Endodermal cell (in vitro differentiated cells): ENCODE measurements around the gene MAN1A2. TPM values are rescaled to one million over a fixed set of nuclear protein-coding genes. Genes with fewer than 3 reads are reported as not detected.

Experiments
- DNase-seq: peaks from one replicate; pipeline ENCODE4 v3.0.0-alpha.2; 2017
- H3K27ac ChIP-seq: 2 replicates; pipeline ENCODE4 v1.5.1; 2013; ENCODE audit warnings: mild to moderate bottlenecking, low read depth, low read length, moderate library complexity
- H3K27me3 ChIP-seq: 2 replicates; pipeline ENCODE4 v1.6.1; 2013; ENCODE audit warnings: mild to moderate bottlenecking, low read length, moderate library complexity; ENCODE audit not compliant: insufficient read depth, control insufficient read depth, poor library complexity, severe bottlenecking
- H3K36me3 ChIP-seq: 2 replicates; pipeline ENCODE4 v1.7.0; 2013; ENCODE audit warnings: mild to moderate bottlenecking, low read length, moderate library complexity; ENCODE audit not compliant: control insufficient read depth, insufficient read depth
- H3K4me1 ChIP-seq: one replicate; pipeline ENCODE4 v1.7.0; 2013; ENCODE audit warnings: low read length; ENCODE audit not compliant: control insufficient read depth, insufficient read depth
- H3K4me3 ChIP-seq: 2 replicates; pipeline ENCODE4 v1.5.1; 2013; ENCODE audit warnings: mild to moderate bottlenecking, low read length, moderate library complexity
- H3K9ac ChIP-seq: 2 replicates; pipeline ENCODE4 v1.6.1; 2013; ENCODE audit warnings: mild to moderate bottlenecking, low read length, moderate library complexity; ENCODE audit not compliant: poor library complexity, severe bottlenecking; ENCODE audit errors: extremely low read depth
- H3K9me3 ChIP-seq: 2 replicates; pipeline ENCODE4 v1.6.1; 2013; ENCODE audit warnings: mild to moderate bottlenecking, low read length, moderate library complexity; ENCODE audit not compliant: control insufficient read depth
- H3K27ac Mint-ChIP-seq: 2 replicates; pipeline ENCODE4 v1.8.0; 2020; ENCODE audit warnings: mixed read lengths
- H3K27me3 Mint-ChIP-seq: 2 replicates; pipeline ENCODE4 v1.8.0; 2021; ENCODE audit warnings: mild to moderate bottlenecking, mixed read lengths; ENCODE audit not compliant: insufficient read depth
- H3K36me3 Mint-ChIP-seq: 2 replicates; pipeline ENCODE4 v1.8.0; 2020; ENCODE audit warnings: low read depth, mixed read lengths
- H3K4me1 Mint-ChIP-seq: 2 replicates; pipeline ENCODE4 v1.8.0; 2020; ENCODE audit warnings: mixed read lengths
- H3K4me3 Mint-ChIP-seq: 2 replicates; pipeline ENCODE4 v1.8.0; 2020; ENCODE audit warnings: mild to moderate bottlenecking, moderate library complexity, mixed read lengths
- H3K9me3 Mint-ChIP-seq: 2 replicates; pipeline ENCODE4 v1.8.0; 2020; ENCODE audit warnings: mild to moderate bottlenecking, mixed read lengths
- WGBS, 2 experiments: methylation state at CpG; one replicate each; pipeline versions ENCODE4 v1.1.5 to v1.1.7; 2013; ENCODE audit warnings: missing lambda C conversion rate in 2 of 2, mixed read lengths in 1 of 2; ENCODE audit not compliant: insufficient coverage in 1 of 2, insufficient read length in 1 of 2; 5-methylcytosine and 5-hydroxymethylcytosine counted together
- total RNA-seq, 2 donors: library from RNA; stranded (reverse); fragmentation: NEBNext Ultra II Directional in 1 of 2; extraction: Animal tissue kit (Norgen Biotek cat#: 25700) in 1 of 2; gene quantifications; 2 replicates in 1 of 2; 3 replicates in 1 of 2; pipeline ENCODE4 v1.2.1, GENCODE V29; 2021
- TF ChIP-seq, protein P1 (sequence below): fragments of 200-600 bp; sonication (generic); conservative IDR thresholded peaks from 2 replicates; pipeline ENCODE4 v1.5.0; 2021; ENCODE audit warnings: antibody characterized with exemption, mild to moderate bottlenecking

The MAN1A2 gene
- total RNA-seq, 2 donors from 2014 or later, result 33.3 to 40.9 TPM

DNA sequence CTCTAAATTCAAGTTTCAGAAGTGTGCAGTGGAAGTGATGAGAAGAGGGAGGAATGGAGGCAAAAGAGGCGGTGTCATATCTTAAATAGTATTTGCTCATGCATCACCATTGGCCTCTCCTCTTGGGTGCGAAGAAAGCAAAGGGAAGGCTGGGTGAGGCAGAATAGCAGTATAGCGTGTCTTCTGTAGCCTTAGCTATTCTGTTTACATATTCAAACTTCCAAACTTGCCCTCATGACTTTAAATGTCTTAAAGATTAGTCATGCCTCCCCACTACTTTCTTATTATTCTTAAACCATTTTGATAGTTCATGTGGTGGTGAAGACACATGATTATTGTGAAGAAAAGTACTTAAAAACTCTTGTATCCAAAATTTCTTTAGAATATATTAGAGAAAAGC lies 134.0 kb downstream of the MAN1A2 start:
- no peak overlapping the region for H3K4me3 Mint-ChIP-seq
- H3K9ac ChIP-seq, result no peak overlapping the region
- no peak overlapping the region for H3K4me3 ChIP-seq
- peaks cover 45% of the 10 kb centered on the region for H3K36me3 ChIP-seq
- DNase-seq, result no peak
- H3K27ac ChIP-seq, result no peak overlapping the region
- H3K27ac Mint-ChIP-seq, result no peak overlapping the region
- no peaks in the 10 kb centered on the region for H3K9me3 ChIP-seq
- no peaks in the 10 kb centered on the region for H3K4me1 ChIP-seq
- peaks cover 8% of the 10 kb centered on the region for H3K36me3 Mint-ChIP-seq
- H3K27me3 ChIP-seq, result no peaks in the 10 kb centered on the region
- TF ChIP-seq, protein P1, sequence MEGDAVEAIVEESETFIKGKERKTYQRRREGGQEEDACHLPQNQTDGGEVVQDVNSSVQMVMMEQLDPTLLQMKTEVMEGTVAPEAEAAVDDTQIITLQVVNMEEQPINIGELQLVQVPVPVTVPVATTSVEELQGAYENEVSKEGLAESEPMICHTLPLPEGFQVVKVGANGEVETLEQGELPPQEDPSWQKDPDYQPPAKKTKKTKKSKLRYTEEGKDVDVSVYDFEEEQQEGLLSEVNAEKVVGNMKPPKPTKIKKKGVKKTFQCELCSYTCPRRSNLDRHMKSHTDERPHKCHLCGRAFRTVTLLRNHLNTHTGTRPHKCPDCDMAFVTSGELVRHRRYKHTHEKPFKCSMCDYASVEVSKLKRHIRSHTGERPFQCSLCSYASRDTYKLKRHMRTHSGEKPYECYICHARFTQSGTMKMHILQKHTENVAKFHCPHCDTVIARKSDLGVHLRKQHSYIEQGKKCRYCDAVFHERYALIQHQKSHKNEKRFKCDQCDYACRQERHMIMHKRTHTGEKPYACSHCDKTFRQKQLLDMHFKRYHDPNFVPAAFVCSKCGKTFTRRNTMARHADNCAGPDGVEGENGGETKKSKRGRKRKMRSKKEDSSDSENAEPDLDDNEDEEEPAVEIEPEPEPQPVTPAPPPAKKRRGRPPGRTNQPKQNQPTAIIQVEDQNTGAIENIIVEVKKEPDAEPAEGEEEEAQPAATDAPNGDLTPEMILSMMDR, result no peak
- H3K9me3 Mint-ChIP-seq, result no peaks in the 10 kb centered on the region
- no peaks in the 10 kb centered on the region for H3K27me3 Mint-ChIP-seq
- no peaks in the 10 kb centered on the region for H3K4me1 Mint-ChIP-seq
- WGBS, 2 experiments, result 96% methylated on average over 3 of the region's 3 CpGs; no CpG with 5 or more reads in 1 of the 2 experiments

DNA sequence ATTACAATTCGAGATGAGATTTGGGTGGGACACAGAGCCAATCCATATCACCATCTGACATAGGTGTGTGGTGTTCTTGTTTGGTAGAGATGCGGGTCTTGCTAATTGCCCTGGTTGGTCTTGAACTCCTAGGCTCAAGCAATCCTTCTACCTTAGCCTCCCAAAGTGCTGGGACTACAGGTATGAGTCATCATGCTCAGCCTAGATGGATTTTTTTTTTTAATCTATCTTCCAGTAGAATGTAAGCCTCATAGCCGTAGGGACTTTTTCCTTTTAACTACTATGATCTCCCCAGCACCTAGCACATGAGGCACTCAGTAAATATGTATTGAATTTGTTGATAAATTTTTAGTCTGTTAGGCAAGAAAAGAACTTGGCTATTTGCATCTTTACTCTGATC lies 144.0 kb downstream of the MAN1A2 start:
- no peak for DNase-seq
- Mint-ChIP-seq H3K9me3 (no peaks in the 10 kb centered on the region), H3K4me1 (peaks cover 29% of the 10 kb centered on the region), H3K36me3 (no peaks in the 10 kb centered on the region), H3K27ac (peak overlapping the region; percentile 43), H3K4me3 (no peak overlapping the region), H3K27me3 (no peaks in the 10 kb centered on the region)
- Histone ChIP-seq H3K4me1 (peaks cover 7% of the 10 kb centered on the region), H3K27me3 (no peaks in the 10 kb centered on the region), H3K4me3 (no peak overlapping the region), H3K27ac (no peak overlapping the region), H3K36me3 (peaks cover 15% of the 10 kb centered on the region), H3K9ac (no peak overlapping the region), H3K9me3 (no peaks in the 10 kb centered on the region)
- 86% methylated on average over 2 of the region's 3 CpGs; no CpG with 5 or more reads in 1 of the 2 experiments for WGBS, 2 experiments
- TF ChIP-seq, protein P1, result no peak

DNA sequence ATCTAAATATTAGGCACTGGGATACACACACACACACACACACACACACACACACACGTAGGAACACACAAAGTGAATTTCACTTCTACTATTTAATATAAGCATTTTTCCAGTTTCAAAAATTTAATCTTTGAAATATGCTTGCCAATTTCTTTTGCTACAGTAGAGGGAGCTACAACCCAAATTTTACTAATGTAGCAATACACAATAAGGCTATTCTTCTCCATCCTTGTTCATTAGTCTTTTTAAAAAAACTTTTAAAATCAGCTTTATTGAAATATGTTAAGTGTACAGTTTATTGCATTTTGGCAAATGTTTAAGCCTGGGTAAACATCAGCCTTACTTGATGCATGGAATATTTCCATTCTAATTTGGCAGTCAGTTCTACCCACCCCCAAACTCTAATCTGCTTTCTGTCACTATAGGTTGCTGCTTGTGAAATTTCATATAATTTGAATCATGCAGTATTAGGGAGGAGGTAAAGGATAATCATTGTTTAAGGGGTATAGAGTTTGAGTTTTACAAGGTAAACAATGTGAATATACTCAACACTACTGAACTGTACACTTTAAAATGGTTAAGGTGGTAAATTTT lies 145.6 kb downstream of the MAN1A2 start:
- H3K27me3 Mint-ChIP-seq, result no peaks in the 10 kb centered on the region

More for the DNA sequence above, 145.6 kb downstream of the MAN1A2 start:
- Histone ChIP-seq H3K4me1 (peaks cover 7% of the 10 kb centered on the region), H3K9me3 (no peaks in the 10 kb centered on the region), H3K27me3 (no peaks in the 10 kb centered on the region), H3K27ac (no peak overlapping the region), H3K4me3 (no peak overlapping the region), H3K9ac (no peak overlapping the region), H3K36me3 (peaks cover 12% of the 10 kb centered on the region)
- Mint-ChIP-seq H3K27ac (no peak overlapping the region), H3K4me3 (no peak overlapping the region), H3K4me1 (peaks cover 24% of the 10 kb centered on the region), H3K9me3 (no peaks in the 10 kb centered on the region), H3K36me3 (peaks cover 6% of the 10 kb centered on the region)
- no peak for DNase-seq
- WGBS, 2 experiments, result 9% methylated on average over 1 of the region's 1 CpG; no CpG with 5 or more reads in 1 of the 2 experiments
- TF ChIP-seq, protein P1, result peak; percentile 78
